Measurements from ENCODE around the gene SLC23A1.

- no peak for TF ChIP-seq POLR2AphosphoS5 (IDR thresholded peaks at IDR 0.05; ENCODE audit: low read depth, low read length)
- TF ChIP-seq REST (IDR thresholded peaks at IDR 0.05; ENCODE audit: insufficient read depth in 1 of 2, low read depth in 2 of 2, low read length in 2 of 2) = no peak
- TF ChIP-seq TAF1 (IDR thresholded peaks at IDR 0.05; ENCODE audit: borderline replicate concordance, insufficient read depth, low read length) = no peak
- TF ChIP-seq SIN3A (IDR thresholded peaks at IDR 0.05; ENCODE audit: borderline replicate concordance, insufficient read depth, low read length) = no peak
- no peak for TF ChIP-seq FOXP2 (optimal IDR thresholded peaks at IDR 0.05; ENCODE audit: borderline replicate concordance, extremely low read depth, extremely low read length, insufficient read depth)
Observed at GRCh38 chr5:139361835-139362429, 21.2 kb downstream of the SLC23A1 start.

Data from PFSK-1 (cell line).